Renal pelvis (tissue), 4 donors: Measurements from ENCODE around the gene MIEN1. TPM values are rescaled to one million over a fixed set of nuclear protein-coding genes. Genes with fewer than 3 reads are reported as not detected.
A peak's percentile ranks its signal among the peaks of the same experiment; 100 is the strongest.
"Not testable (repeated sequence)": the region's sequence is repeated elsewhere in the genome, so short reads cannot be mapped to it uniquely, and the experiment has no call there.

Source experiments
- DNase-seq: peaks from one replicate; pipeline ENCODE4 v3.0.0-alpha.2; 2013
- polyA plus RNA-seq, 3 donors: library from polyadenylated mRNA; unstranded; fragments of 120-200 nt; gene quantifications; one replicate each; pipeline ENCODE4 v1.2.1, GENCODE V29; 2013; ENCODE audit not compliant: insufficient read length in 3 of 3

Gene MIEN1
- polyA plus RNA-seq, 3 donors = 33.6 to 36.8 (median 35.9) TPM

GRCh38 chr17:39744836-39745215, 14.5 kb upstream of the MIEN1 start:
- no peak for DNase-seq

DNA sequence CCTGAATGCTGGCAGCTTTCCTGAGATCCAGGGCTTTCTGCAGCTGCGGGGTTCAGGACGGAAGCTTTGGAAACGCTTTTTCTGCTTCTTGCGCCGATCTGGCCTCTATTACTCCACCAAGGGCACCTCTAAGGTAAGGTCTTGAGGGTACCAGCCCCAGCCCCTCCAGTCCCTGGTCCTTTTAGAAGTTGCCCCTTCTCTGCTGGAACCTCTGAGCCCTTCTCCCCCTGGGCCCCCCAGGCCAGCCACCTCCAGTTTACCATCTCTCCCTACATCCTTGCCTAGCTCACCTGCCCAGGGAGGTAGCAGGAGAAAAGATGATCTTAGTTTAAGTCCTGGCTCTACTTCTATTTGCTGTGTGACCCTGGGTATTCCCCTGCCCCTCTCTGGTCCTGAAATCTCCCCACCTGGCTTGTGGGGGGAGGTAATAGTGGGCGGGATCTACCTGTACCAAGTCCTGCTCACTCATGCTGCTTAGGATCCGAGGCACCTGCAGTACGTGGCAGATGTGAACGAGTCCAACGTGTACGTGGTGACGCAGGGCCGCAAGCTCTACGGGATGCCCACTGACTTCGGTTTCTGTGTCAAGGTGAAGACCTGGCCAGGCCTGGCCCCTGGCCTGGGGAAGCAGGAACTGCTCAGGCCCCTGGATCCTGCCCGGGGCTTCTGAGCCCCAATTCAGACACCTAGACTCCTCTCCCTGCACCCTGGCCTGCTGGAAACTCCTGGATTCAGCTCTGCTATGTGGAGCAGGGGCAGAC, 13.9 kb upstream of the MIEN1 start:
- DNase-seq = no peak

DNA sequence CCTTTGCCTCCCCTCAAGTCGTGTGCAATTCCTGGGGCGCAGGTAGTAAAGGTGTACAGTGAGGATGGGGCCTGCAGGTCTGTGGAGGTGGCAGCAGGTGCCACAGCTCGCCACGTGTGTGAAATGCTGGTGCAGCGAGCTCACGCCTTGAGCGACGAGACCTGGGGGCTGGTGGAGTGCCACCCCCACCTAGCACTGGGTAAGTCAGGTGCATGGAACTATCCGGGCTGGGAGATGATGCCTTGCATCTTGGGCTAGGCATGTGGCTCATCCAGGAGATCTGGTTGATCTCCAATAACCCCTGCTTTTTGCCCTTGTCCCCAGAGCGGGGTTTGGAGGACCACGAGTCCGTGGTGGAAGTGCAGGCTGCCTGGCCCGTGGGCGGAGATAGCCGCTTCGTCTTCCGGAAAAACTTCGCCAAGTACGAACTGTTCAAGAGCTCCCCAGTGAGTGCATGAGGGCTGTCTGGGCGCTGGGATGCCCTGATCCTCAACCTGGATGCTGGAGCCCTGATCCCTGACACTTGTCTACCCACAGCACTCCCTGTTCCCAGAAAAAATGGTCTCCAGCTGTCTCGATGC, 12.6 kb upstream of the MIEN1 start:
- no peak for DNase-seq

DNA sequence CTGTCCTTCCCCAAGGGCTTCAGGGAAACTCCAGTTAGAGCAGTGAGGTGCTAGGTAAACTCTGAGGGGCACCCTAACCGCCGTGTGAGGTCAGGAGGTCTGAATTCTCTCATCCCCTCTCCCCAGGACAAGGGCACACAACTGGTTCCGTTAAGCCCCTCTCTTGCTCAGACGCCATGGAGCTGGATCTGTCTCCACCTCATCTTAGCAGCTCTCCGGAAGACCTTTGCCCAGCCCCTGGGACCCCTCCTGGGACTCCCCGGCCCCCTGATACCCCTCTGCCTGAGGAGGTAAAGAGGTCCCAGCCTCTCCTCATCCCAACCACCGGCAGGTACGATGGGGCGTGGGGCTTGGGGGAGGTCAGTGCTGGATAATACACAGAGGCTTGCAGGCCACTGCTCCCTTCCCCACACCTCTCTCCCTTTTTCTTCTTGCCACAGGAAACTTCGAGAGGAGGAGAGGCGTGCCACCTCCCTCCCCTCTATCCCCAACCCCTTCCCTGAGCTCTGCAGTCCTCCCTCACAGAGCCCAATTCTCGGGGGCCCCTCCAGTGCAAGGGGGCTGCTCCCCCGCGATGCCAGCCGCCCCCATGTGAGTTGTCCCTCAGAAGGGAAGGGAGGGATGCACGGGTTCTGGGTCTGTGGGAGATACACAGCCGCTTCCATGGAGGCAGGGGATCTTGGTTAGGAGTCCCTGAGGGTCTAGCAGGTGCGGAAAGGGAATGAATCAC, 12.0 kb upstream of the MIEN1 start:
- DNase-seq = no peak

- no peak for DNase-seq
Measured at GRCh38 chr17:39740357-39741111, 10.2 kb upstream of the MIEN1 start.

DNA sequence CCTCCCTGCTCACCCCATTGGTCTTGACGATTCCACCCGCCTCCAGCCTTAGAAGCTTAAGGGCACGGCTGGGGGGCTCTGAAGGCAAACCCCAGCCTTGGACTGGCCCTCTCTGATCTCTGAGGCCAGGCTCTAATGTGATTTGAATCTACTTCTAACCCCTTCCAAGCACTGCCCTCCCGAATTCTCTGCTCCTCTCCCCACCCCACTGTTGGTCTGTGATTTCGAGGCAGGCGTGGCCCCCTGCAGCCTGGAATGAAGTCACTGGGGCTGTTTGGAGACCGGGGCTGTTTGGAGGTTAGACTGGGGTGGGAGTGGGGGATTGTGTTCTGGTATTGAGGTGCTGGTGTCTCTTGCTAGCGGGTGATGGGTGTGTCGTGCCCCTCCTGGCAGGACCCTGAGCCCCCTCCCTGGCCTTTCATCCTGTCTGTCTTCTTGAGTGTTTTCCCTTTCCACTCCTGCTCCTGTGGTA, 9.6 kb upstream of the MIEN1 start:
- no peak for DNase-seq

DNA sequence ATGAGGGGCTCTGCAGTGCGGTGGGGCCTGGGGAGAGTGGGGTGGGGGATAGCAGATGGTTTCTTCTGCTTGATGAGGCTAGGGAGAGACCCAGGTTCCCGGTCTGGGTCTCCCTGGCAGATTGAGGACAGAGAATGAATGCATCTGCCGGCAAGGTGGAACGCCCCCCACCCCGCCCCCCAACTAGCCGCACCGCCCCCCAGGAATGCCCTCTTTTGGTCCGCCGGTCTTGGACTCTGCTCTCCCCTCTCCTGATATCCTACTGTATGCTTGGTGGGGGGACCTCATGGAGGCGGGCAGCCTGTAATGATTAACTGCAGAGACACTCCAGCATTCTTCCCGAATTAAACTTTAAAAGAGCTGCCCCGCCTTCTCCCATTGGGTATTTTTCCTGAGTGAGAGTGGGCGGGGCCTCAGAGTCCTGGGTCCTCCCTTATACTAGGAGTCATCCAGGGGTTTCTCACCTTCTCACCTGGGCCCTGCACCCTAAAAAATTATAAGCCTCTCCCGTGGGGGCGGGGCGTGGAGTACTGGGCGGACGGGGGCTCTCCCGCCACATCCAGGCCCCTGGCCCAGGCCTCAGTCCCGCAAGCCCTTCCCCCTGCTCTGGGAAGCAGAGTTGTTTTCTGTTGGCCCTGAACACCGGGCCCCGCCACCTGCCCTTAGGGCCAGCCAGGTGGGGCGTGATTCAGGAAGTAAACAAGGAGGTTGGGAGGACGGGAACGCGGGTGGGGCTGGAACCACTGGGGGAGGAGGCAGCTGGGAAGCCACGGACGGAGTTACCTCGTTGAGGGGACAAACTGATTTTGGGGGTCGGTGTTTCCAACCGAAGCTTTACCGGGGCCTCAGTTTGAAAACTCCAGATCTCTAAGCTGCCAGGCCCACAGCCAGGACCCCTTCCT, 8.9 kb upstream of the MIEN1 start:
- peak; percentile 88 for DNase-seq

DNA sequence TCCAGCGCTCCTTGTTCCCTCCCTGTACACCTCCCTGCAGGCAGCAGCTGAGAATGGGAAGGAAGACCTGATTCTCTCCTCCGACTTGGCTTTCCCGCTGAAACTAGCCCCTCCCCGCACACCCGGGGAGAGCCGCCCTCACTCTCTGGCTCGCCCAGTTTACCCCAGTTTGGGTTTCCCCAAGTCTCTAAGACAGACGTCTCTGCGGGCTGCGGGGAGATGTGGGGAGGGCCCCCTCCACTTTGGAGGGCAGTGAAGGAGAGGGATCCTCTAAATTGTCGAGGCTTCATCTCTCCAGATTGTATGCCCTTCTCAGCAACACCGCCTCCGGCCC, 8.2 kb upstream of the MIEN1 start:
- DNase-seq = no peak

GRCh38 chr17:39737760-39738567, 7.6 kb upstream of the MIEN1 start, which contains the start of gene GRB7:
Gene GRB7, plus strand, starts transcription at chr17:39737938. Its CDS starts 4,364 bp downstream, at chr17:39742302.
- DNase-seq = no peak

- DNase-seq = no peak
Measured at GRCh38 chr17:39737206-39737759, 7.0 kb upstream of the MIEN1 start.

DNA sequence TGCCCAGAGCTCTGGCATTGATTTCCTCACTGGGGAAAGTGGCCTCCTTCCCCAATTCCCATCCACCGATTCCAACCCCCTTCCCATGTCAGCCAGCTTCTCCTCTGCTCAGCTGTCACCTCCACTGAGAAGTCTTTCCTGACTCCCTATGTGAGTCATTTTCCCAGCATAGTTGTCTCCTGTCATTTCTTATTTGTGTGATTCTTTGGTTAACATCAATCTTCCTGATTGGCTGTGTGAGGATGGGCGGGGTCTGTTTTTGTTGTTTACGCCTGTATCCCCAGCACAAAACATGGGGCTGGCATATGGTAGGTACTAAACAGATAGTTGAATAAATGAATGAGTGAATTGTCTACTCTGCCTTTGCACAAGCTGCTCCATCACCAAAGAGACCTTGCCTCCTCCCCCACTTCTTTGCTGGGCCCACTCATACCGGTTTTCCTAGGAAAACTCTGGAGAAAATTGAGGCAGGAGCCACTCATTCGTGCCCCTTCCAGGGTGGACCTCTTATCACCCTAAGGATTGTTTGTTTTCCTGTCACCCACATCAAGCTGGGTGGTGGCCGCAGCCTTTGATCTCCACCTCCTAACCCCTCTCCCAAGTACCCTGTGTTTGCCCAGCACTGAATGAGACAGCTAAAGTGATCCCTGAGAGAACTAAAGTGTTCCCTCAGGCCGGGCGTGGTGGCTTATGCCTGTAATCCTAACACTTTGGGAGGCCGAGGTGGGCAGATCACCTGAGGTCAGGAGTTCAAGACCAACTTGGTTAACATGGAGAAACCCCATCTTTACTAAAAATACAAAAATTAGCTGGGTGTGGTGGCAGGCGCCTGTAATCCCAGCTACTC, 6.2 kb upstream of the MIEN1 start:
- DNase-seq = no peak

DNA sequence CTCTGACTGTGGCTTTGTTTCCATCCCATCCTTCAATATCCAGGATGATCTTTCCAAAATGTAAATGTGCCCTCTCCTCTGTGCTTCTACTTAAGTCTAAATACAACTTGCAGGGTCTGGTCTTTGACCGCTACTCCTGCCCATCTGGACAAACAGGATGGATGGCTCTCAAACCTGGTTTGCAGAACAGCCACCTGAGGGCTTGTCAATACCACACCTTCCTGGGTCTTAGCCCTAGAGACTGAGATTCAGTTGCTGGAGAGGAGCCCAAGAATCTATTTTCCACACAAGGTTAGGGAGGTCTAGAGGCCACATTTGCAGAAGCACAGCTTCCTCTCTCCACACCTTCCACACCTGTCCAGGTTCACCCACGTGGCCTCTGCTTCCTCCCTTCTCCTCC, 5.5 kb upstream of the MIEN1 start:
- DNase-seq = no peak

- no peak for DNase-seq
Measured at GRCh38 chr17:39732586-39732985, 2.3 kb upstream of the MIEN1 start.

- DNase-seq = no peak
Measured at GRCh38 chr17:39729280-39729851, 966 bp downstream of the MIEN1 start.

DNA sequence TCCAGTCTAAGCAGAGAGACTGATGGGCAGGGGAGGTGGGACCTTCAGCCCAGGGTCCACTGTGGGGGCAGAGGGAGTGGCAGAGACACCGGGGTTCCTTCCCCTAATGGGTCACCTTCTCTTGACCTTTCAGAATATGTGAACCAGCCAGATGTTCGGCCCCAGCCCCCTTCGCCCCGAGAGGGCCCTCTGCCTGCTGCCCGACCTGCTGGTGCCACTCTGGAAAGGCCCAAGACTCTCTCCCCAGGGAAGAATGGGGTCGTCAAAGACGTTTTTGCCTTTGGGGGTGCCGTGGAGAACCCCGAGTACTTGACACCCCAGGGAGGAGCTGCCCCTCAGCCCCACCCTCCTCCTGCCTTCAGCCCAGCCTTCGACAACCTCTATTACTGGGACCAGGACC, 2.8 kb downstream of the MIEN1 start:
- no peak for DNase-seq

DNA sequence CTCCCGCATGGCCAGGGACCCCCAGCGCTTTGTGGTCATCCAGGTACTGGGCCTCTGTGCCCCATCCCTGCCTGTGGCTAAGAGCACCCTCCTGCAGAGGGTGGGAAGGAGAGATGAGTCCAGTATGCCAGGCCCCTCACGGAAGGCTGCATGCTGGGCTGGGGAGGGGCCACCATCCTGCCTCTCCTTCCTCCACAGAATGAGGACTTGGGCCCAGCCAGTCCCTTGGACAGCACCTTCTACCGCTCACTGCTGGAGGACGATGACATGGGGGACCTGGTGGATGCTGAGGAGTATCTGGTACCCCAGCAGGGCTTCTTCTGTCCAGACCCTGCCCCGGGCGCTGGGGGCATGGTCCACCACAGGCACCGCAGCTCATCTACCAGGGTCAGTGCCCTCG, 3.7 kb downstream of the MIEN1 start:
- DNase-seq = no peak

- DNase-seq = not testable (repeated sequence)
Measured at GRCh38 chr17:39725923-39726322, 4.4 kb downstream of the MIEN1 start.

- no peak for DNase-seq
Measured at GRCh38 chr17:39724731-39725130, 5.6 kb downstream of the MIEN1 start.
